IMR-90 (cell line): ENCODE measurements around the gene PRKCG. TPM values are rescaled to one million over a fixed set of nuclear protein-coding genes. Genes with fewer than 3 reads are reported as not detected.

Experiments used
- ATAC-seq: fragments of 200-7000 bp; cut with Tn5 transposase; 2 replicates; pipeline ENCODE4 v1.9.1; 2020; ENCODE audit warnings: low read depth, mild to moderate bottlenecking, moderate library complexity
- BruUV-seq: library from RNA; stranded (reverse); fragments of 400-500 nt; replicated peaks from 2 replicates; lab custom pipeline; 2021; lab: Mats Ljungman, UMichigan
- CTCF ChIA-PET: fragments of 300-600 bp; formaldehyde crosslinking; extraction: SDS; loops from one replicate; lab custom pipeline; 2021; ENCODE audit warnings: antibody characterized with exemption; lab: Yijun Ruan, JAX
- POLR2A ChIA-PET: fragments of 300-600 bp; sonication (Branson Sonifier 250); formaldehyde crosslinking; loops from one replicate; lab custom pipeline; 2022; ENCODE audit warnings: antibody characterized with exemption; ENCODE audit not compliant: unreplicated experiment; lab: Charles Lee
- DNase-seq: peaks from one replicate; pipeline ENCODE4 v3.0.0; 2013
- H2AFZ ChIP-seq: replicated peaks from 2 replicates; pipeline ENCODE3; 2013; ENCODE audit warnings: low read length, mild to moderate bottlenecking; ENCODE audit not compliant: poor library complexity
- H2AK5ac ChIP-seq: 2 replicates; pipeline ENCODE4 v1.6.1; 2013; ENCODE audit warnings: low read depth, low read length, inconsistent platforms
- H2AK9ac ChIP-seq: replicated peaks from 2 replicates; pipeline ENCODE3; 2013; ENCODE audit warnings: mild to moderate bottlenecking, low read depth, low read length, moderate library complexity; ENCODE audit not compliant: poor library complexity
- H2BK120ac ChIP-seq: 2 replicates; pipeline ENCODE4 v1.6.1; 2013; ENCODE audit warnings: low read depth, low read length, inconsistent platforms
- H2BK15ac ChIP-seq: 3 replicates; pipeline ENCODE4 v1.6.1; 2013; ENCODE audit warnings: low read depth, low read length, inconsistent platforms
- H2BK20ac ChIP-seq: 2 replicates; pipeline ENCODE4 v1.6.1; 2013; ENCODE audit warnings: low read depth, mild to moderate bottlenecking, inconsistent platforms, low read length, moderate library complexity
- H2BK5ac ChIP-seq: 2 replicates; pipeline ENCODE4 v1.6.1; 2013; ENCODE audit warnings: mild to moderate bottlenecking, low read depth, low read length, inconsistent platforms; ENCODE audit not compliant: poor library complexity, severe bottlenecking
- H3K14ac ChIP-seq: replicated peaks from 2 replicates; pipeline ENCODE4 v1.6.1; 2013; ENCODE audit warnings: low read depth, low read length, inconsistent platforms
- H3K18ac ChIP-seq: 2 replicates; pipeline ENCODE4 v1.6.1; 2013; ENCODE audit warnings: low read depth, low read length, control low read depth
- H3K23ac ChIP-seq: 2 replicates; pipeline ENCODE4 v1.6.1; 2013; ENCODE audit warnings: low read depth, low read length, inconsistent platforms
- H3K27ac ChIP-seq: 2 replicates; pipeline ENCODE4 v1.5.1; 2013; ENCODE audit warnings: mild to moderate bottlenecking, control low read depth, low read length; ENCODE audit not compliant: insufficient read depth
- H3K27me3 ChIP-seq: 2 replicates; pipeline ENCODE4 v1.6.1; 2013; ENCODE audit warnings: low read length; ENCODE audit not compliant: control insufficient read depth, insufficient read depth
- H3K36me3 ChIP-seq: 2 replicates; pipeline ENCODE4 v1.6.1; 2013; ENCODE audit warnings: low read length, mixed read lengths; ENCODE audit not compliant: control insufficient read depth, insufficient read depth
- H3K4ac ChIP-seq: 2 replicates; pipeline ENCODE4 v1.6.1; 2013; ENCODE audit warnings: low read depth, low read length, inconsistent platforms
- H3K4me1 ChIP-seq: 2 replicates; pipeline ENCODE4 v1.6.1; 2013; ENCODE audit warnings: low read length, mixed read lengths; ENCODE audit not compliant: control insufficient read depth, insufficient read depth
- H3K4me2 ChIP-seq: 2 replicates; pipeline ENCODE4 v1.6.1; 2013; ENCODE audit warnings: low read depth, mild to moderate bottlenecking, control low read depth, low read length, moderate library complexity
- H3K4me3 ChIP-seq: 2 replicates; pipeline ENCODE4 v1.5.1; 2013; ENCODE audit warnings: low read depth, mild to moderate bottlenecking, control low read depth, low read length, moderate library complexity; ENCODE audit not compliant: insufficient read depth
- H3K56ac ChIP-seq: 2 replicates; pipeline ENCODE4 v1.6.1; 2013; ENCODE audit warnings: low read length, inconsistent platforms; ENCODE audit not compliant: insufficient read depth; ENCODE audit errors: extremely low read depth
- H3K79me1 ChIP-seq, 2 experiments: 2 replicates each; pipeline ENCODE4 v1.6.1; 2013; ENCODE audit warnings: low read length in 2 of 2, inconsistent platforms in 1 of 2, low read depth in 1 of 2
- H3K9ac ChIP-seq: 2 replicates; pipeline ENCODE4 v1.6.1; 2013; ENCODE audit warnings: low read depth, low read length, control low read depth
- H3K9me1 ChIP-seq: 2 replicates; pipeline ENCODE4 v1.6.1; 2013; ENCODE audit warnings: low read length, inconsistent platforms; ENCODE audit not compliant: insufficient read depth
- H3K9me3 ChIP-seq: 2 replicates; pipeline ENCODE4 v1.6.1; 2013; ENCODE audit warnings: low read length; ENCODE audit not compliant: control insufficient read depth, insufficient read depth
- H4K20me1 ChIP-seq: 2 replicates; pipeline ENCODE4 v1.6.1; 2013; ENCODE audit warnings: low read length, inconsistent platforms; ENCODE audit not compliant: insufficient read depth
- H4K5ac ChIP-seq: 2 replicates; pipeline ENCODE4 v1.6.1; 2013; ENCODE audit warnings: mild to moderate bottlenecking, low read depth, low read length, control low read depth
- H4K8ac ChIP-seq, 2 experiments: 2 replicates each; pipeline ENCODE4 v1.6.1; 2013; ENCODE audit warnings: low read depth in 2 of 2, low read length in 2 of 2, control low read depth in 1 of 2, inconsistent platforms in 1 of 2
- H4K91ac ChIP-seq: 2 replicates; pipeline ENCODE4 v1.6.1; 2013; ENCODE audit warnings: low read depth, low read length, inconsistent platforms; ENCODE audit not compliant: insufficient read depth
- MXI1 ChIP-seq: IDR thresholded peaks from 2 replicates; pipeline ENCODE4 v1.6.1; 2012; ENCODE audit warnings: low read depth, mild to moderate bottlenecking, low read length, moderate library complexity, borderline replicate concordance
- NFE2L2 ChIP-seq: fragments of 150-350 bp; IDR thresholded peaks from 2 replicates; pipeline ENCODE4 v1.6.1; 2016; ENCODE audit warnings: low read depth, mild to moderate bottlenecking, low read length
- POLR2A ChIP-seq: IDR thresholded peaks from 2 replicates; pipeline ENCODE4 v1.6.1; 2012; ENCODE audit warnings: mild to moderate bottlenecking, low read depth, low read length
- RCOR1 ChIP-seq: IDR thresholded peaks from 2 replicates; pipeline ENCODE4 v1.6.1; 2012; ENCODE audit warnings: mild to moderate bottlenecking, low read length, improper control_type of control experiment; ENCODE audit not compliant: insufficient replicate concordance
- WGBS, 2 experiments: methylation state at CpG; one replicate each; pipeline versions ENCODE4 v1.1.5 to v1.1.7; 2013; ENCODE audit warnings: missing lambda C conversion rate in 2 of 2; ENCODE audit not compliant: insufficient read length in 1 of 2; ENCODE audit errors: extremely low coverage in 2 of 2; 5-methylcytosine and 5-hydroxymethylcytosine counted together
- dilution Hi-C: fragments of 300-500 bp; cut with HindIII; formaldehyde crosslinking; loops from one replicate; pipeline ENCODE4 v1.14.3; 2018; ENCODE audit warnings: low sequenced_read_pairs; ENCODE audit not compliant: unreplicated experiment
- in situ Hi-C: fragments of 300-500 bp; cut with MboI; formaldehyde crosslinking; loops from 3 replicates; pipeline ENCODE4 v1.14.3; 2019; ENCODE audit warnings: low sequenced_read_pairs, inconsistent platforms, mixed read lengths
- intact Hi-C: fragments of 100-400 bp; cut with micrococcal nuclease; formaldehyde crosslinking; loops from 2 replicates; pipeline ENCODE4 v1.10.0; 2022
- polyA plus RNA-seq, 3 experiments: library from polyadenylated mRNA; depleted of rRNA; stranded (reverse); fragments of >200 nt; gene quantifications; 2 replicates each; pipeline ENCODE4 v1.2.3, GENCODE V29; 2012; ENCODE audit warnings: low replicate concordance in 1 of 3
- total RNA-seq: library from RNA; depleted of rRNA; stranded (reverse); fragments of >200 nt; gene quantifications from 2 replicates; pipeline ENCODE4 v1.2.3, GENCODE V29; 2012
- TF ChIP-seq, protein P1 (sequence below): conservative IDR thresholded peaks from 2 replicates; pipeline ENCODE4 v1.5.1; 2012; ENCODE audit warnings: mild to moderate bottlenecking, low read depth, low read length, improper control_type of control experiment
- TF ChIP-seq, protein P2 (sequence below): fragments of 150-350 bp; IDR thresholded peaks from 2 replicates; pipeline ENCODE4 v1.6.1; 2017; ENCODE audit warnings: mild to moderate bottlenecking, antibody characterized with exemption, low read length, low read depth

Gene PRKCG
- total and polyA plus RNA-seq, 2 of the 4 experiments (the other 2 are of a cell fraction) = not detected

DNA sequence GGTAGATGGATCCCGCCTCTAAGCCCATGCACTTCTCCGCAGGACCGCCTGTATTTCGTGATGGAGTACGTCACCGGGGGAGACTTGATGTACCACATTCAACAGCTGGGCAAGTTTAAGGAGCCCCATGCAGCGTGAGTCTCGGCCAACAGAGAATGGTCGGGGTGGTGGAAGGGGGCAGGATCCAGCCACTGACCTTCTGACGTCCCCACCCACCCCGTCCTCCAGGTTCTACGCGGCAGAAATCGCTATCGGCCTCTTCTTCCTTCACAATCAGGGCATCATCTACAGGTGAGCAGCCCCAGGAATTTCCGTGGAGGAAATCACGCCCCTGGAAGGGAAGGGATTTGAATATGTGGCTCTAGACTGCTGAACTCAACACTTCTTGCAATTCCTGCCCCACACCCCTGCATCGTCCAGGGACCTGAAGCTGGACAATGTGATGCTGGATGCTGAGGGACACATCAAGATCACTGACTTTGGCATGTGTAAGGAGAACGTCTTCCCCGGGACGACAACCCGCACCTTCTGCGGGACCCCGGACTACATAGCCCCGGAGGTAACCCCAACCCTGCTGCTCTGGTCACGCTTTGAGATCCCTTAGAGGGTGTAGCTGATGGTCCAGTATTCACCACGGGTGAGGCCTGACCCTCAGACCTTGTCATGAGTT is 18.3 kb downstream of the PRKCG start:
- Histone ChIP-seq H3K4me1 (no peaks in the 10 kb centered on the region), H3K4ac (no peak overlapping the region), H3K14ac (no peak overlapping the region), H3K79me1 (no peaks in the 10 kb centered on the region), H4K8ac (no peak overlapping the region), H2BK5ac (no peak overlapping the region), H3K36me3 (no peaks in the 10 kb centered on the region), H3K9me3 (no peaks in the 10 kb centered on the region), H4K20me1 (no peaks in the 10 kb centered on the region), H2AFZ (no peak overlapping the region), H2BK15ac (no peak overlapping the region), H4K5ac (no peak overlapping the region), H3K56ac (no peak overlapping the region), H2AK5ac (no peak overlapping the region), H2BK20ac (no peak overlapping the region), H3K27me3 (peaks cover 14% of the 10 kb centered on the region; the same call in 1 of the 2 replicates), H2BK120ac (no peak overlapping the region), H3K9ac (no peak overlapping the region), H3K27ac (no peak overlapping the region), H3K23ac (no peak overlapping the region), H2AK9ac (no peak overlapping the region), H3K18ac (no peak overlapping the region), H4K91ac (no peak overlapping the region), H3K4me3 (no peak overlapping the region), H3K4me2 (no peak overlapping the region), H3K9me1 (no peaks in the 10 kb centered on the region)
- no TSS peak for BruUV-seq
- DNase-seq = no peak
- ATAC-seq = no peak
- dilution Hi-C loops (no loop called here), intact Hi-C loops (no loop called here), in situ Hi-C loops (no loop called here)
- WGBS, 2 experiments = 98% methylated on average over 8 of the region's 27 CpGs; no CpG with 5 or more reads in 1 of the 2 experiments
- CTCF ChIA-PET = no interaction called here
- POLR2A ChIA-PET = no interaction called here
- TF ChIP-seq POLR2A (no peak), RCOR1 (no peak), NFE2L2 (no peak), MXI1 (no peak)
- TF ChIP-seq, protein P1, sequence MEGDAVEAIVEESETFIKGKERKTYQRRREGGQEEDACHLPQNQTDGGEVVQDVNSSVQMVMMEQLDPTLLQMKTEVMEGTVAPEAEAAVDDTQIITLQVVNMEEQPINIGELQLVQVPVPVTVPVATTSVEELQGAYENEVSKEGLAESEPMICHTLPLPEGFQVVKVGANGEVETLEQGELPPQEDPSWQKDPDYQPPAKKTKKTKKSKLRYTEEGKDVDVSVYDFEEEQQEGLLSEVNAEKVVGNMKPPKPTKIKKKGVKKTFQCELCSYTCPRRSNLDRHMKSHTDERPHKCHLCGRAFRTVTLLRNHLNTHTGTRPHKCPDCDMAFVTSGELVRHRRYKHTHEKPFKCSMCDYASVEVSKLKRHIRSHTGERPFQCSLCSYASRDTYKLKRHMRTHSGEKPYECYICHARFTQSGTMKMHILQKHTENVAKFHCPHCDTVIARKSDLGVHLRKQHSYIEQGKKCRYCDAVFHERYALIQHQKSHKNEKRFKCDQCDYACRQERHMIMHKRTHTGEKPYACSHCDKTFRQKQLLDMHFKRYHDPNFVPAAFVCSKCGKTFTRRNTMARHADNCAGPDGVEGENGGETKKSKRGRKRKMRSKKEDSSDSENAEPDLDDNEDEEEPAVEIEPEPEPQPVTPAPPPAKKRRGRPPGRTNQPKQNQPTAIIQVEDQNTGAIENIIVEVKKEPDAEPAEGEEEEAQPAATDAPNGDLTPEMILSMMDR = no peak
- TF ChIP-seq, protein P2, sequence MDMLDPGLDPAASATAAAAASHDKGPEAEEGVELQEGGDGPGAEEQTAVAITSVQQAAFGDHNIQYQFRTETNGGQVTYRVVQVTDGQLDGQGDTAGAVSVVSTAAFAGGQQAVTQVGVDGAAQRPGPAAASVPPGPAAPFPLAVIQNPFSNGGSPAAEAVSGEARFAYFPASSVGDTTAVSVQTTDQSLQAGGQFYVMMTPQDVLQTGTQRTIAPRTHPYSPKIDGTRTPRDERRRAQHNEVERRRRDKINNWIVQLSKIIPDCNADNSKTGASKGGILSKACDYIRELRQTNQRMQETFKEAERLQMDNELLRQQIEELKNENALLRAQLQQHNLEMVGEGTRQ = no peak
